Measurements from ENCODE around the gene TNNI3K.

The TNNI3K gene

DNA sequence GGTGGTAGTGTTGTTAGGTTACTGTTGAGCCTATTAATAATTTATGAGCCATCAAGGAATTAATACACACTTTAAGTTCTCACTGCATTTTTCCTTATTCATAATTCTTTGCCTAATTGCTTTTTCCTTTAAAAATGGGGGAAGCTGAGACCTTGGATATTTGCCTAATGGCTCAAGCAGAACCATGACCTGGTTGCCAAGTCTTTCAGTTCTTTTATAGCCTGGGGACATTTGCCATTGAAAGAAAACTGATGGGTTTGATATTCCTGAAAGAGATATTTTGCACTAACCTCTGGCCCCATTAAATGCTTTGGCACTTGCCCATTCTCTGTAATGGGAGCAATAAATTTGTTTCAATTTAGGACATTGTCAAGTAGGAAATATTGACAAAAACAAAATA lies 295.7 kb downstream of the TNNI3K start:
- H3F3A ChIP-seq (ENCODE audit: control insufficient read depth, insufficient read depth): no peaks in the 10 kb centered on the region
- H3K9me2 ChIP-seq (replicated peaks; ENCODE audit: control insufficient read depth, low read length): no peaks in the 10 kb centered on the region
- H3K4me3 ChIP-seq (ENCODE audit: low read length): no peak overlapping the region
- H3K9me3 ChIP-seq (ENCODE audit: control insufficient read depth, insufficient read depth, low read length): no peaks in the 10 kb centered on the region
- H3K4me2 ChIP-seq (ENCODE audit: low read length): no peak overlapping the region
- TF ChIP-seq, protein P1, sequence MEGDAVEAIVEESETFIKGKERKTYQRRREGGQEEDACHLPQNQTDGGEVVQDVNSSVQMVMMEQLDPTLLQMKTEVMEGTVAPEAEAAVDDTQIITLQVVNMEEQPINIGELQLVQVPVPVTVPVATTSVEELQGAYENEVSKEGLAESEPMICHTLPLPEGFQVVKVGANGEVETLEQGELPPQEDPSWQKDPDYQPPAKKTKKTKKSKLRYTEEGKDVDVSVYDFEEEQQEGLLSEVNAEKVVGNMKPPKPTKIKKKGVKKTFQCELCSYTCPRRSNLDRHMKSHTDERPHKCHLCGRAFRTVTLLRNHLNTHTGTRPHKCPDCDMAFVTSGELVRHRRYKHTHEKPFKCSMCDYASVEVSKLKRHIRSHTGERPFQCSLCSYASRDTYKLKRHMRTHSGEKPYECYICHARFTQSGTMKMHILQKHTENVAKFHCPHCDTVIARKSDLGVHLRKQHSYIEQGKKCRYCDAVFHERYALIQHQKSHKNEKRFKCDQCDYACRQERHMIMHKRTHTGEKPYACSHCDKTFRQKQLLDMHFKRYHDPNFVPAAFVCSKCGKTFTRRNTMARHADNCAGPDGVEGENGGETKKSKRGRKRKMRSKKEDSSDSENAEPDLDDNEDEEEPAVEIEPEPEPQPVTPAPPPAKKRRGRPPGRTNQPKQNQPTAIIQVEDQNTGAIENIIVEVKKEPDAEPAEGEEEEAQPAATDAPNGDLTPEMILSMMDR (IDR thresholded peaks at IDR 0.05; ENCODE audit: low read depth, low read length, poor library complexity, severe bottlenecking): no peak
- TF ChIP-seq EZH2phosphoT487 (IDR thresholded peaks at IDR 0.05; ENCODE audit: borderline replicate concordance, low read length): no peak
- no peaks in the 10 kb centered on the region for H3K36me3 ChIP-seq (ENCODE audit: control insufficient read depth, low read length)
- no peaks in the 10 kb centered on the region for H4K20me1 ChIP-seq (ENCODE audit: control insufficient read depth, insufficient read depth, low read depth, low read length)
- H3K27me3 ChIP-seq (ENCODE audit: control insufficient read depth, low read length): no peaks in the 10 kb centered on the region
- H3K4me1 ChIP-seq (ENCODE audit: control insufficient read depth, low read length): no peaks in the 10 kb centered on the region
- H3K79me2 ChIP-seq (ENCODE audit: control insufficient read depth, low read length): no peaks in the 10 kb centered on the region
- no peak overlapping the region for H3K27ac ChIP-seq (ENCODE audit: low read depth, low read length)

DNA sequence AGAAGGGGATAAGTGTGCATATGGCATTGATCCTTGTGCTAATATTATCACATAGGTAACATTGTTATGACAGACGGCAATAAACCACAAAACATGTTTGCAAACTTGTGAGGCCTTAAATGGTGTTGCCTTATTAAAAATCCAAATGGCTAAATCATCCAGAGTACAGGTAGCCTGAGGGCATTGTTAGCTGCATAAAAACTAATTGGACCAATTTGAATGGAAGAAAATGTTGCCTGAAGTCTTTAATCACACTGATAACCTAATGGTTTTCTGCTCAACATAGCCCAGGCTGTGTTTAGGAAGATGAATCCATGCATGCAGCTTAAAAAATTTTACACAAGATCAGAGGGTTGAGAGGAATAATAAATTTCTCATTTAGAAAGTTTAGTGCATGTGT lies 296.6 kb downstream of the TNNI3K start:
- Histone ChIP-seq H3K36me3 (ENCODE audit: control insufficient read depth, low read length) (no peaks in the 10 kb centered on the region), H3K4me1 (ENCODE audit: control insufficient read depth, low read length) (no peaks in the 10 kb centered on the region), H3F3A (ENCODE audit: control insufficient read depth, insufficient read depth) (no peaks in the 10 kb centered on the region), H3K4me3 (ENCODE audit: low read length) (no peak overlapping the region), H3K79me2 (ENCODE audit: control insufficient read depth, low read length) (no peaks in the 10 kb centered on the region), H3K9me3 (ENCODE audit: control insufficient read depth, insufficient read depth, low read length) (no peaks in the 10 kb centered on the region), H3K27me3 (ENCODE audit: control insufficient read depth, low read length) (no peaks in the 10 kb centered on the region), H3K4me2 (ENCODE audit: low read length) (no peak overlapping the region), H3K9me2 (replicated peaks; ENCODE audit: control insufficient read depth, low read length) (no peaks in the 10 kb centered on the region), H3K27ac (ENCODE audit: low read depth, low read length) (no peak overlapping the region), H4K20me1 (ENCODE audit: control insufficient read depth, insufficient read depth, low read depth, low read length) (no peaks in the 10 kb centered on the region)
- no peak for TF ChIP-seq EZH2phosphoT487 (IDR thresholded peaks at IDR 0.05; ENCODE audit: borderline replicate concordance, low read length)
- TF ChIP-seq, protein P1 (IDR thresholded peaks at IDR 0.05; ENCODE audit: low read depth, low read length, poor library complexity, severe bottlenecking): no peak

GRCh38 chr1:74534241-74534640 lies 299.1 kb downstream of the TNNI3K start:
- H3K27me3 ChIP-seq (ENCODE audit: control insufficient read depth, low read length): no peaks in the 10 kb centered on the region
- no peaks in the 10 kb centered on the region for H3K79me2 ChIP-seq (ENCODE audit: control insufficient read depth, low read length)
- H3F3A ChIP-seq (ENCODE audit: control insufficient read depth, insufficient read depth): no peaks in the 10 kb centered on the region
- H3K9me3 ChIP-seq (ENCODE audit: control insufficient read depth, insufficient read depth, low read length): no peaks in the 10 kb centered on the region
- no peak for TF ChIP-seq EZH2phosphoT487 (IDR thresholded peaks at IDR 0.05; ENCODE audit: borderline replicate concordance, low read length)
- TF ChIP-seq, protein P1 (IDR thresholded peaks at IDR 0.05; ENCODE audit: low read depth, low read length, poor library complexity, severe bottlenecking): no peak
- H3K4me3 ChIP-seq (ENCODE audit: low read length): no peak overlapping the region
- H3K4me1 ChIP-seq (ENCODE audit: control insufficient read depth, low read length): no peaks in the 10 kb centered on the region
- no peaks in the 10 kb centered on the region for H3K9me2 ChIP-seq (replicated peaks; ENCODE audit: control insufficient read depth, low read length)
- no peaks in the 10 kb centered on the region for H4K20me1 ChIP-seq (ENCODE audit: control insufficient read depth, insufficient read depth, low read depth, low read length)
- H3K27ac ChIP-seq (ENCODE audit: low read depth, low read length): no peak overlapping the region
- H3K4me2 ChIP-seq (ENCODE audit: low read length): no peak overlapping the region
- no peaks in the 10 kb centered on the region for H3K36me3 ChIP-seq (ENCODE audit: control insufficient read depth, low read length)

GRCh38 chr1:74545821-74546220 lies 310.6 kb downstream of the TNNI3K start:
- TF ChIP-seq, protein P1 (IDR thresholded peaks at IDR 0.05; ENCODE audit: low read depth, low read length, poor library complexity, severe bottlenecking): no peak
- no peak for TF ChIP-seq EZH2phosphoT487 (IDR thresholded peaks at IDR 0.05; ENCODE audit: borderline replicate concordance, low read length)
- no peaks in the 10 kb centered on the region for H3K79me2 ChIP-seq (ENCODE audit: control insufficient read depth, low read length)
- no peaks in the 10 kb centered on the region for H3K9me3 ChIP-seq (ENCODE audit: control insufficient read depth, insufficient read depth, low read length)

More at GRCh38 chr1:74545821-74546220, 310.6 kb downstream of the TNNI3K start:
- no peaks in the 10 kb centered on the region for H3K27me3 ChIP-seq (ENCODE audit: control insufficient read depth, low read length)
- no peak overlapping the region for H3K27ac ChIP-seq (ENCODE audit: low read depth, low read length)
- no peaks in the 10 kb centered on the region for H3K4me1 ChIP-seq (ENCODE audit: control insufficient read depth, low read length)
- no peaks in the 10 kb centered on the region for H4K20me1 ChIP-seq (ENCODE audit: control insufficient read depth, insufficient read depth, low read depth, low read length)
- H3K4me3 ChIP-seq (ENCODE audit: low read length): no peak overlapping the region
- H3K9me2 ChIP-seq (replicated peaks; ENCODE audit: control insufficient read depth, low read length): no peaks in the 10 kb centered on the region
- no peaks in the 10 kb centered on the region for H3F3A ChIP-seq (ENCODE audit: control insufficient read depth, insufficient read depth)
- no peaks in the 10 kb centered on the region for H3K36me3 ChIP-seq (ENCODE audit: control insufficient read depth, low read length)
- H3K4me2 ChIP-seq (ENCODE audit: low read length): no peak overlapping the region

Measured in DOHH2 (cell line).